SH-SY5Y (cell line): ENCODE data around the gene PHACTR3.

ENCODE experiments used
- GATA2 ChIP-seq: IDR thresholded peaks from 2 replicates; pipeline ENCODE4 v1.6.1; 2011; ENCODE audit warnings: mild to moderate bottlenecking, low read depth, low read length
- GATA3 ChIP-seq: IDR thresholded peaks from 2 replicates; pipeline ENCODE4 v1.6.1; 2011; ENCODE audit warnings: low read depth, mild to moderate bottlenecking, low read length, moderate library complexity

DNA sequence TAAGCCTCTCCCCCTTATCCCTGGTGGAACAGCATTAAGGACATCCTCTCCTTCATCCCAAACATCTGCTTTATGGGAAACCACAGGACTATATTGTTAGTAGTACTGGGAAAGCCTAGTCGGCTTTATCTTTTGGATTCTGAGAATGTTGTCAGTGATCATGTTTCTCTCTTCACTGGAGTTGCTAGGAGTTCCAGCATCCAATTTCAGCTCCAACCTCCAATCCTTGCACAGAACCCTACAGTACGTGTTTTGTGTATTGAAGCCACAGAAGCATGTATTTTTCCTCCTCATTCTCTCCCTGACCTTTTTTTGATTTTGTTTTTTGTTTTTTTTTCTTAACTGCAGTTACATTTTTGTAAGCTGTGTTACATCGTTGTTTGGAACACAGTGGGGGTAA, 84.0 kb downstream of the PHACTR3 start:
- TF ChIP-seq GATA2: no peak
- no peak for TF ChIP-seq GATA3
